Kasumi-1 (cell line): ENCODE measurements around the gene MKLN1.
"Not testable (repeated sequence)": the region's sequence is repeated elsewhere in the genome, so short reads cannot be mapped to it uniquely, and the experiment has no call there.

ENCODE experiments used
- DNase-seq, 2 experiments: peaks; one replicate each; lab custom pipeline; 2025; lab: John Stamatoyannopoulos, UW

Gene MKLN1

DNA sequence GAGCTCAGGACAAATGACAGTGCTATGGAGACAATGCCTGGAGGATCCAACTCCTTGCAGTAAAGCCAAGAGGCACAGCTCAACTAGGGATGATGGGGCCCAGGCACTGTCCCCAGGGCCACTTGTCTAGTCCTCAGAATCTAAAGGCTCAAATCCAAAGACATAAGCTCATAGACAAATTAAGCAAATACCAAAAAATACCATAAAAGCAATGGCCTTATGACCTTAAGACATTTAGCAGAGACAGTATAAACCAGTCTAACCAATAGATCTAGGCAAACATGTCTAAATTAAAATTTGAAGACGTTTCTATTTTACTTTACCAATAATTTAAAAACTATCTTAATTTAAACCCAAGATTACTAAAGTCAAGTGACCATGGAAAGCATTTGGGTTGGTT is 14.8 kb upstream of the MKLN1 start:
- no peak for DNase-seq

DNA sequence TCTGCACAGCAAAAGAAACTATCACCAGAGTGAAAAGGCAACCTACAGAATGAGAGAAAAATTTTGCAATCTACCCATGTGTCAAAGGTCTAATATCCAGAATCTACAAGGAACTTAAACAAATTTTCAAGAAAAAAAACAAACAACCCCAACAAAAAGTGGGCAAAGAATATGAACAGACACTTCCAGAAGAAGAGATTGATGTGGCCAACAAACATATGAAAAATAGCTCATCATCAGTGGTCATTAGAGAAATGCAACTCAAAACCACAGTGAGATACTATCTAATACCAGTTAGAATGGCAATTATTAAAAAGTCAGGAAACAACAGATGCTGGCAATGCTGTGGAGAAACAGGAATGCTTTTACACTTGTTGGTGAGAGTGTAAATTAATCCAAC is 7.1 kb upstream of the MKLN1 start:
- DNase-seq, result no peak

DNA sequence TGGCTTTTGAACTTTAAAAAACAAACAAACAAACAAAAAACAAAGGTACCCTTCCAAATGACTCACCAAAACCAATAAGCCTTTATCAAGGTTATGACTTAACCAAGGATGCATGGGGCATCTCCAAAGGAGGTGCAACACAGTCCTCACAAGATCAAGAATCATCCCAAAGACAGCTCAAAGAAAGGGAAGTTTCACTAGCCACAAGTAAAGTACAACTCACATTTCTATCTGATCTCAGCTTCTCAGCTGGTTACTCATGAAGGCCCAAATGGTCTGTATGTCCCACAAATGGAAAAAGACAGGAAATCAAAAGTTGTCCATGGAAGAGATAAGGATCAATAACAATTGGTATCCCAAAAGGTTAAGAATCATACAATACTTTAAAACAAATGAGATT is 6.0 kb upstream of the MKLN1 start:
- DNase-seq, result no peak

DNA sequence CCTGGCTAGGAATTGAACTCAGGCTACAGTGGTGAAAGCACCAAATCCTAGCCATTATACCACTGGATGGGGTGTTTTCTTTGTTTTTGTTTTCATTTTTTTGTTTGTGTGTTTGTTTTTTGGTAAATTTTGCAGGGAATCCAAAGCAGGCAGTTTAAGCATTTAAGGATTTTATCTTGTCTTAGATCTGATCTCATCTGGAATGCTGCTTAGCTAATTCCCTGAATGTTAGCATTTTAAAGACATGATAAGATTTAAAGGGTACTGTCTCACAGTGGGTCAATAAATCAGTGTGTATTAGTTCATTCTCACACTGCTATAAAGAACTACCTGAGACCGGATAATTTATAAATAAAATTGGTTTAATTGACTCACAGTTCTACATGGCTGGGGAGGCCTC is 5.6 kb upstream of the MKLN1 start:
- DNase-seq, result no peak

DNA sequence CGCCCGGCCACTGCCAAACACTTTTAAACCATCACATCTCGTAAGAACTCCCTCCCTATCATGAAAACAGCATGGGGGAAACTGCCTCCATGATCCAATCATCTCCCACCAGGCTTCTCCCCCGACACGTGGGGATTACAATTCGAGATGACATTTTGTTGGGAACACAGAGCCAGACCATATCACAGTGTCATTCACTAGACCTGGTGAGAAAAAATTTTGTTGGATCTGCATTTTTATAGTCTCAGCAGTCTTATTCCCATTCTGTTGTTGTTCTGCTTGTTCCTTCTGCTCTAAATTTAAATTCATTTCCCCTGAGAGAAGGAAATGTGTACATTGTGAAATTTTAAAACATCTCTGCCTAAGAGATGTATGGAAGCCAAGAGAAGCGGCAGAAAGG is 4.8 kb upstream of the MKLN1 start:
- no peak for DNase-seq

DNA sequence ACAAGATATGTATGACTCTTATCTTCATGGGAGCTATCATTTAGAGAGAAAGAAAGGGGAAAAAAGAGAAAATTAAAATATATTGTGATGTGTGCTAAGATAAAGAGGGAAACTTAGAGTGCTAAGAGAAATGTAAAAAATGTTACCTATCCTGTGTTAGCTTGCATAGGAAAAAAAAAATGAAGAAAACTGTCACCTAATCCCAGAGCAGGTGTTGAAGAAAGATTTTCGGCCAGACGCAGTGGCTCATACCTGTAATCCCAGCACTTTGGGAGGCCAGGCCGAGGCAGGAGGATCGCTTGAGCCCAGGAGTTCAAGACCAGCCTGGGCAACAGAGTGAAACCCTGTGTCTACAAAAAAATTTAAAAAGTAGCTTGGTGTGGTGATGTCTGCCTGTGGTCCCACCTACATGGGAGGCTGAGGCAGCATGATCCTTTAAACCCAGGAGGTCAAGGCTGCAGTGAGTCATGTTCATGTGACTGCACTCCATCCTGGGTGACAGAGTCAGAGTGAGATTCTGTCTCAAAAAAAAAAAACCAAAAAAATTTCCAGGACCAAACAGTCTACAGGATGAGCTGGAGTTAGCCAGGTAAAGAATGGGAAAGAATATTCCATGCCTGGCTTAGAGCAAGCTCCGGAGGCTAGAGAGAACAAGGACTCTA is 2.4 kb upstream of the MKLN1 start:
- no peak for DNase-seq

DNA sequence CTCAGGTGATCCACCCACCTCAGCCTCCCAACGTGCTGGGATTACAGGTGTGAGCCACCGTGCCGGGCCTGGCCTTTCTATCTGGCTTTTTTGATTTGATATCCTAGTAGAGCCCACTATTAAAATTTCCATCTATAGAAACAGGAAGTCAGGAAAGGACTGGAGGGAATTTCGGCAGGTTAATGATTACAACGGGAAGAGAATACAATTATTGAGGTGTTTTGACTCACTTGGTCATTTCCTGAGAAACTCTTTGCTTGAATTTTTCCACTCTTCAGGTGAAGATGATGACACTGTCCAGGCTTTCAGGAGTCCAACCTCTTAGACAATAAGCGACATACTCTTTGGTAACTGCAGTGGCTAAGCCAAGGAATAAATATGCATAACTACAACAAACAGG is 1.1 kb upstream of the MKLN1 start:
- no peak for DNase-seq

DNA sequence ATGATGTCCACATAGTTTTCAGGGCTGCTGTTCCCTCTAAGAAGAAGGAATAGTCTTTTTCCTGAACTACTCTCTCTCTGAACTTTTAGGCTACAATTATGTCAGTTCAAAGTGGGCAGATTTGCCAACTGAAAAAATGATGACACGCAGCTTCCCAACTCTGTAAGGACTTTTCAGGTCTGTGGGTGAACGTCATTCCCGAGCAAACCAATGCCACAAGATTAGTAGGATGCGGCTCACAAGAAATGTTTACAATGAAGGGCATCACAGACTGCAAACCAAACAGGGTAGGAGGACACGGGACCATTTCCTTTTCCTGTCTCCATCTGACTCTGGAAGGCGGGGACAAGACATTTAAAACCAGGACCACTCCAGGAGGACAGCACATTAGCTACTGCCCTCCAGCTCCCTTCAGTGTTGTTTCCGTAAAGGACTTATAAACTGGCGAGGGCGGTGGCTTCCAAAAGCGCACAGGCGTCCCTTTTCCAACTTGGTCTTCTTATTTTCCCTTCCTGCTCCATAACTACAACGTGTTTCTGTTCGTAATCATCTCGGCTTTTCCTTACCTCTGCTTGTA is 539 bp upstream of the MKLN1 start:
- DNase-seq, result peak; percentile 55 to 68

DNA sequence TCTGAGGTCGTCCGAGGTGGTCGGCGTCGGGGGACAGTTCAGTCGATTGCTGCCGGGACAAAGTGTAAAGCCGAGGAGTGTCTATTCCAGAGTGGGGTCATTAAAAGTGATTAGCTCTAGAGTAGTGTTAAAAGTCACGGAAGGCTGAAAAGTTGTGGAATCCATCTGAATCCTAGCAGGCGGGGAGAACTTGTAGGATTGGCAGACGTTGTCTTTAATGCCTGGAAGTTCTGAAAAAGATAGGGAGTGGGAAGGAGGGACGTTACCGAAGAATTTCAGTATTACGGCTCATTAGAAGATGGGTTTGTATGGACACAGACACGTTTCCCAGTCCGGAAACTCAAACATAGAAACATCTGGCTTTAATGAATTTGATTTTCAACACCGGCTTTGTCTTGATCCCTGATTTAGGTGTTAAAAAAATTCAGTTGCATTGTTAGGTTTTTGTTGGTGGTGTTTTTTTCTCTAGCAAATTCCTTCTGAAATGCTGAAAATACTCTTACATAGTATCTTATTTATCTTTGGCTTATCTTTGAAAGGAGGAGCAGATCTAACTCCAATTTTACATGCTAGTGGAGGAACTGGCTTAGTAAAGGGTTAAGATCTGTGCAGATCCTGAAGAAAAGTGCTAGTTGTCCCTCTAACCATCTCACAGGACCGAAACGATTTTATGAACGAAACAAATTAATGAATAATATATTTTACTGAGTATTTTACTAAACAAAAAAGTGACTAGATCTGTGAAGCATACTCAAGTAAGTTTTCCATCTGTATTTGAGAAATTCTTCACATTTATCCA is 900 bp downstream of the MKLN1 start:
- peak; percentile 14 to 40 for DNase-seq

DNA sequence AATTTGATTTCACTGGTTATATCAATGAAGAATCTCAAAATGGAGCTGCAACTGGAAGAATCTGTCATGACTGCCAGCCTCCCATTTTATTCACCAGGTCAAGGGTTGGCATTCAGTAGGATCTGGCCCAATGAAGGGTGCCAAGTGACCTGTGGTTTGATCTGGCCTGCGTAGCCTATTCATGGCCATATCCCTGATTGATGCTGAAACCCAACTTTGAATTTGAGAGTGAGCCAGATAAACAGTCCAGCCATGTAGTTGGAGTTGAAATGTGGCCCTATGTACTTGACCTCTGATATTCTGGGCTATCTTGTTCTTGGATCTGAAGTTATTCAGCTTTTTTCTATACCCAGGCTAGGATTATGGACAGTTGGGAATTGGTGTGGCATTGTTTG is 1.5 kb downstream of the MKLN1 start:
- DNase-seq, result no peak

DNA sequence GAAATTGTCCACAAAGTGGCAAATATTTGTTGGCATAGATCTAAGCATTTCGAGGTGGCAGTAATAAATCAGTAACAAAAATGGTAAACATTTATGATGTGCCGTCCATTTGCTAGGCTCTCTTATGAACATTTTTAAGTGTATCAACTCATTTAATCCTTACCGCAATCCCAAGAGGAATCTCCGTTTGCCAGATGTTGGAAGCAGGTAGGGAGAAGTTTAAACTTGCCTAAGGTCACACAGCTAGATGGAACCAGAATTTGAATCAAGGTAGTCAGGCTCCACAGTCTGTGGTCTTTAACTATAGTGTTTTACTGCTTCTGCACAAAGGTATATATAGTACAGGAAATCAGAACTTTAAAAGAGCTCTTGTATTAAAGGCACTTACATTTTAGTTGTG is 2.6 kb downstream of the MKLN1 start:
- DNase-seq, result no peak

DNA sequence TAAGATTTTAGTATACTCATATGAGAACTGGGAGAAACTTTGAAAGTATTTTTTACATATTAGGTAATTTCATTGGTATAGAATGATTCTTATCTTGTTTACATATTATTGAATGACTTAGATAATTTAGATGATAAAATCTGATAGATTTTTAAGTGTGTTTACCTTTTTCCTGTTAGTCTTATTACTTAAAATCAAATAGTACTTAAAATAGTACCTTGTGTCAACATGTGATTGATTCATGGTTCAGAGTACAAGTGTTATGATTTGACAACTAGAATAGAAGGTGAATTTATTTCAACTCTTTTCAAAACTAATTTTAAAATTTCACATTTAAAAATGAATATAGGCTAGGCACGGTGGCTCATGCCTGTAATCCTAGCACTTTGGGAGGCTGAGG is 4.1 kb downstream of the MKLN1 start:
- DNase-seq, result no peak

DNA sequence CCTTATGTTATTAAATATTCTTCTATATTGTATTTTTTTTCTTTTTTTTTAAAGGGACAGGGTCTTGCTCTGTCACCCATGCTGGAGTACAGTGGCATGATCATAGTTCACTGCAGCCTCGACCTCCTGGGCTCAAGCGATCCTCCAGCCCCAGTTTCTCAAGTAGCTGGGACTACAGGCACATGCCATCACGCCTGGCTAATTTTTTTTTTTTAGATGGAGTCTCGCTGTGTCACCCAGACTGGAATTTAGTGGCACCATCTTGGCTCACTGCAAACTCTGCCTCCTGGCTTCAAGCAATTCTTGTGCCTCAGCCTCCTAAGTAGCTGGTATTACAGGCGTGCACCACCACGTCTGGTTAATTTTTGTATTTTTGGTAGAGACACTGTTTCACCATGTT is 5.1 kb downstream of the MKLN1 start:
- DNase-seq, result not testable (repeated sequence)

DNA sequence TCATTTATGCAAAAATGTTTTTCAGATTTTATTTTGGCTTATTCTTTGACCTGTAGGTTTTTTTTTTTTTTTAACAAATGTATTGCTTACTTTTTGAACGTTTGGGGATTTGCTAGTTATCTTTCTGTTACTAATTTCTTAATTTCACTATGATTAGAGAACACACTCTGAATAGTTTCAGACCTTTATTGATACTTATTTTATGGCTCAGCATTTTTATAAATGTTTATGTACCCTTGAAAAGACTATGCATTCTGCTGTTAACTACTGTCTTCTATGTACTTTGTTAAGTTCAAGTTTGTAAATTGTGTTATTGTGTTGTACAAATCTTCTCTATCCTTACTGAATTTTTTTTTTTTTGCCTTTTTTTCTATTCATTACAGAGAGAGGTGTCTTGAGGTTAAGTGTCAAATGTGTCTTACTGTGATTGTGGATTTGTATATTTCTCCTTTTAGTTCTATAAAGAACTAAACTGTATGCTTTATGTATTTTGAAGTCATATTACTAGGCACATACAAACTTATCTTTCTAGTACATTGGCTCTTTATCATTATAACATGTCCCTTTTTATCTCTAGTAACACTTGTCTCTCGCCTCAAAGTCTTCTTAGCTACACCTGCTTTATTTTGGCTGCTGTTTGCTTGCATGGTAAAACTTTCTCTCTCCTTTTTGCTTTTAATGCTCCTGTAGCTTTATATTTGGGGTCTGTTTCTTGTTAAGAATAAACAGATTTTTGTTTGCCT is 8.1 kb downstream of the MKLN1 start:
- DNase-seq, result no peak

DNA sequence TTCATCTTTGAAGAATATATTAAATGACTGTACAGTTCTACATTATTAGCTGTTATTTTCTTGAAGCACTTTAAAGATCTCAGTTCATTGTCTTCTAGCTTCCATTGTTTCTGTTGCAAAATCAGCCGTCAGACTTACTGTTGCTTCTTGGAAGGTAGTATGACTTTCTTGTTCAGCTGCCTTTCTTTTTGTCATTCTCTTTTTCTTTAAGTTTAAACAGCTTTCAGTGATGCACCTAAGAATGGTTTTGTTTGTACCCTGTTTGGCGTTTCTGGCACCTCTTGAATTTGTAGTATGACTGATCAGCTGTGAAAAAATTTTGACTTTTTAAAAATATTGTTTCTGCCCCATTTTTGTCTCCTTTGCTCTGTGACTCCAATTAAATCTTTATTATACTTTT is 9.3 kb downstream of the MKLN1 start:
- DNase-seq, result peak in 1 of 2 experiments; percentile 37

DNA sequence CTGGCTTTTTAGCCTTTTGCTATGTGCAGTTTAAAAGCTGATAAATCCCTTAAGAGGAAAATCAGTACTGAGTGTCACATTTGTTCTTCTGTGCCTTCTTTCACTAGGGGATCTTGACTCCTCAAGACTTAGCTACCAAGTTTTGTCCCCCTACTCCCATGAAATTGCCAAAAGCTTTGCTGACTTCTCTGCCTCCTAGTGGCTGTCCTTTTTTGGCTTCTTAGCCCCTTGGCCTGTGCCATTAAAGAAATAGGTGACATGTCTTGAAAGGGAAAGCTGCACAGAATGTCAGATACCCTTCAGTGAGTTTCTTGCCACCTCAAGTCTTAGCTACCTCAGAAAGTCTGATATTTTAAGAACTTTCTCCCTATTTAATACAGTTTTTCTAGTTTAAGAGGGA is 10.5 kb downstream of the MKLN1 start:
- DNase-seq, result no peak

DNA sequence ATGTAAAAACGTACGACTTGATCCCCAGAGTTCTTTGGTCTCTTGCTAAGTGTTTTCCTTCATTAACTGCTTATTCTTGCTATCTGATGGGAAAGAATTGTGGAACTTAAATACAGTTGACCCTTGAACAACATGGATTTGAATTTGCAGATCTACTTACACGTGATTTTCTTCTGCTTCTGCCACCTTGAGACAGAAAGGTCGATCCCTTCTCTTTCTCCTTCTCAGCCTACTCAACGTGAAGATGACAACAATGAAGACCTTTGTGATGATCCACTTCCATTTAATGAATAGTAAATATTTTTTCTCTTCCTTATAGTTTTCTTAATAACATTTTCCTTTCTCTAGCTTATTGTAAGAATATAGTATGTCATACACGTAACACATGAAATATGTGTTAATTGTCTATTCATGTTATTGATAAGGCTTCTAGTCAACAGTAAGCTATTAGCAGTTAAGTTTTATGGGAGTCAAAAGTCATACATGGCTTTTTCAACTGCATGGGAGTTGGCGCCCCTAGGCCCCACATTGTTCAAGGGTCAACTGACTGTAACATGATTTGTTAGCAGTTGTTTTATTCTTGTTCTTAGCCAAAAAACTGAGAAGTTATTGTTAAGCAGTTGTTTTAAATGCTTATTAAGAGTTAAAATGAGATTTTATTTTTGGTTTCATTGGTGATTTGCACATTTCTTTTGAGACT is 11.2 kb downstream of the MKLN1 start:
- DNase-seq, result no peak

DNA sequence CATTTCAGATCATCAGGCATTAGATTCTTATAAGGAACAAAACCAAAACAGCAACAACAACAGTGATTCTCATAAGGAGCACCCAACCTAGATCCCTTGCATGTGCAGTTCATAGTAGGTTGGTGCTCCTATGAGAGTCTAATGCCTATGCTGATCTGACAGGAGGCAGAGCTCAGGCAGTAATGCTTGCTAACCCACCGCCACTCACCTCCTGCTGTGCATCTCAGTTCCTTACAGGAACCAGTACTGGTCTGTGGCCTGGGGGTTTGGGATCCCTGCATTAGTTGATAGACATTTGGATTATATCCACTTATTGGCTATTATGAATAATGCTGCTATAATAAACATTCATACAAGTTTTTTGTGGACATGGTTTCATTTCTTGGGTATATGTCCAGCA is 14.0 kb downstream of the MKLN1 start:
- no peak for DNase-seq

DNA sequence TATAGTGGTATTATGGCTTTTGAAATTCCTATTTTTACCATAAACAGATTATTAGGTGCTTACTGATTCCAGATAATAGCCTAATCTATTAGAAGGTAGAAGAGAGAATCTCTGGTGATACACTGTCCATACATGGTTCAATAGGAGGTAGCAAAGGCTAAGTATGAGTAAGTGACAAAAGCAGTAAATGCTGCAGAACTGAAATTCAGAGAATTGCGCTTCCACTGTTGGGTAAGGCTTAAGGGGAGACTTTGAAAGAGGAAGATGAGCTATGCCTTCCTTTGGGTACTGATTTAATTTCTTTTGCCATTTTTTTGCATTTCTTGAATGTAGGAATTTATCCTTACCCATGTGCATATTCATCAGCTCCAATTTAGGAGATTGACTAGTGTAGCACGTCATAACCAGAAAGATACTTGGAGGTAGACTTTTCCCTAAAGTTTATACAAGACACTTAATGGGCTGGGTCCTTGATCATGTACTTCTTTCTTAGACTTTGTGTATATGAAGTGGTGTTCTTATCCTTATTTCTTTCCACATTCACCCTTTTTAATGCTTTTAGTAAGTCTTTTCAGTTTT is 15.3 kb downstream of the MKLN1 start:
- no peak for DNase-seq

DNA sequence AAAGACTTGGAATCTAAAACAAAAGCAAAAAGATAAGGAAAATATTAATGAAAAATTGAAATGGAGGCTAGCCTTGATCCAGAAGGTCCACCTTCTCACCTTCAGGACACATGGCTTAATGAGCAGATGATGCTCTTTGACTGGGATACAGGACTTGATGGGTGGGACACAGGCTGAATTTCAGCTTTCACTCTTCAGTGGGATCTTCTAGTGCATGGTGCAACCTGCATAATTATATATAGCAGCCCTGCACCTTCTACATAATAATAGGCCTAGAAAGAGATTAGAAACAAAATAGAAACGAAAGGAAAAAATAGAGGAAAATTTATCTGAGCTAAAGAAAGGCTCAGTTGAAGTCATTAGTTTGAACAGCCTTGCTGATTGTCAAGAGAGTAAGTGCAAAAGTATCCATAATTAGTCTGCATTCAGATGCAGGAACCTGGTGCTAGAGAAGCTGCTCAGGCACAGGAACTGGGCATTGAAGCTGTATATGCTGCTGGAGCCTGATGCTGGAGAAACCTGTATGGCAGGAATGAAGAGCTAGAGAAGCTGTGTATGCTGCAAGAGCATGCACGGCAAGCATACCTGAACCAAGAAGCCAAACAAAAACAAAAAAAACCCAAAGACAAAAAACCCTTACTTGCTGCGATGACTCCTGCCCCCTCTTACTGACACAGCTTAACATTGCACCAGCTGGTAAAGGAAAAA is 19.4 kb downstream of the MKLN1 start:
- DNase-seq, result no peak

DNA sequence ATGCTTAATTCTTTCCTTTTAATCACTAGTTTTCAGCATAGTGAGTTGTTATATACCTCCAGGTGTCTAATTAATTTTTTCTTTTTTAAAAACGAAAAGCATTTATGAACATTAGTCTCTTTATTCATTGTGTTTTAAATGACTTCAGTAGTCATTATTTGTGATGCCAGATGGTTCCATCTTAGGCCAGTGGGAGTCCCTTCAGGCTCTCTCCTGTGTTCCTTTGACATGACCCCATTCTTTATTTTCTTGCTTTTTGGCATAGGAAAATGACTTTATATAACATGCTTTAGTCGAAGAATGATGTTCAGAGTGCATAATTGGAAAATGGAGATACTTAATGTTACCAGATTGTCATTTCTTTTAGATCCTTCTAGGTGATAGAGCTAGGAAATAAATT is 24.4 kb downstream of the MKLN1 start:
- DNase-seq, result no peak
